PC-9 (cell line): ENCODE results near the gene TGFBR2.

Experiments used
- CTCF ChIP-seq: fragments of 200-600 bp; sonication (generic); conservative IDR thresholded peaks from 2 replicates; pipeline ENCODE4 v1.6.1; 2017; ENCODE audit warnings: mixed run types, antibody characterized with exemption, mild to moderate bottlenecking, moderate library complexity
- EZH2 ChIP-seq: fragments of 200-600 bp; sonication (generic); IDR thresholded peaks from 2 replicates; pipeline ENCODE4 v1.8.0; 2017; ENCODE audit warnings: antibody characterized with exemption, low read depth

GRCh38 chr3:30738605-30739004 is 132.2 kb downstream of the TGFBR2 start:
- no peak for TF ChIP-seq CTCF
- TF ChIP-seq EZH2: no peak
